Smooth muscle cell (in vitro differentiated cells): ENCODE measurements around the gene THBD. TPM values are rescaled to one million over a fixed set of nuclear protein-coding genes. Genes with fewer than 3 reads are reported as not detected.

Experiments used
- DNase-seq: peaks from one replicate; lab custom pipeline; 2025; ENCODE audit not compliant: unreplicated experiment; lab: John Stamatoyannopoulos, UW
- H2AFZ ChIP-seq: fragments of 200-600 bp; sonication (generic); 2 replicates; pipeline ENCODE4 v1.6.0; 2016; ENCODE audit warnings: antibody characterized with exemption, low read depth, mild to moderate bottlenecking
- H3F3A ChIP-seq: fragments of 200-600 bp; sonication (generic); 2 replicates; pipeline ENCODE4 v1.6.0; 2017; ENCODE audit warnings: antibody characterized with exemption, low read depth
- H3K27ac ChIP-seq: fragments of 200-600 bp; sonication (generic); 2 replicates; pipeline ENCODE4 v1.5.1; 2016; ENCODE audit warnings: low read depth, mild to moderate bottlenecking
- H3K27me3 ChIP-seq: fragments of 200-600 bp; sonication (generic); 2 replicates; pipeline ENCODE4 v1.6.1; 2016; ENCODE audit warnings: low read depth, mild to moderate bottlenecking
- H3K36me3 ChIP-seq: fragments of 200-600 bp; sonication (generic); 2 replicates; pipeline ENCODE4 v1.5.1; 2016; ENCODE audit warnings: low read depth
- H3K4me1 ChIP-seq: fragments of 200-600 bp; sonication (generic); 2 replicates; pipeline ENCODE4 v1.5.1; 2016; ENCODE audit warnings: low read depth
- H3K4me2 ChIP-seq: fragments of 200-600 bp; sonication (generic); 2 replicates; pipeline ENCODE4 v1.6.0; 2016; ENCODE audit warnings: mild to moderate bottlenecking
- H3K4me3 ChIP-seq: fragments of 200-600 bp; sonication (generic); 2 replicates; pipeline ENCODE4 v1.5.1; 2016; ENCODE audit warnings: mild to moderate bottlenecking
- H3K79me2 ChIP-seq: fragments of 200-600 bp; sonication (generic); 2 replicates; pipeline ENCODE4 v1.6.0; 2016; ENCODE audit warnings: low read depth, mild to moderate bottlenecking
- H3K9ac ChIP-seq: fragments of 200-600 bp; sonication (generic); 2 replicates; pipeline ENCODE4 v1.6.0; 2016; ENCODE audit warnings: low read depth
- H3K9me3 ChIP-seq: fragments of 200-600 bp; sonication (generic); replicated peaks from 2 replicates; pipeline ENCODE4 v1.5.1; 2016; ENCODE audit warnings: low read depth
- H4K20me1 ChIP-seq: fragments of 200-600 bp; sonication (generic); 2 replicates; pipeline ENCODE4 v1.6.0; 2016; ENCODE audit warnings: low read depth
- CTCF ChIP-seq: fragments of 200-600 bp; sonication (generic); IDR thresholded peaks from 2 replicates; pipeline ENCODE4 v1.5.1; 2017; ENCODE audit warnings: borderline replicate concordance, mild to moderate bottlenecking, antibody characterized with exemption; ENCODE audit not compliant: insufficient read depth, poor library complexity, severe bottlenecking
- WGBS: methylation state at CpG from one replicate; pipeline ENCODE4 v1.1.7; 2016; ENCODE audit warnings: low lambda C conversion rate; 5-methylcytosine and 5-hydroxymethylcytosine counted together
- polyA plus RNA-seq: library from polyadenylated mRNA; unstranded; fragments of >200 nt; fragmentation: Nextera tagmentation; extraction: Ambion mirVana; gene quantifications from 2 replicates; pipeline ENCODE4 v1.2.1, GENCODE V29; 2016
- total RNA-seq: library from RNA; depleted of rRNA; stranded (reverse); fragments of >200 nt; gene quantifications from 2 replicates; pipeline ENCODE4 v1.2.3, GENCODE V29; 2014

The THBD gene
- total and polyA plus RNA-seq, 2 experiments from 2014 or later: 9.9 to 10.0 TPM

DNA sequence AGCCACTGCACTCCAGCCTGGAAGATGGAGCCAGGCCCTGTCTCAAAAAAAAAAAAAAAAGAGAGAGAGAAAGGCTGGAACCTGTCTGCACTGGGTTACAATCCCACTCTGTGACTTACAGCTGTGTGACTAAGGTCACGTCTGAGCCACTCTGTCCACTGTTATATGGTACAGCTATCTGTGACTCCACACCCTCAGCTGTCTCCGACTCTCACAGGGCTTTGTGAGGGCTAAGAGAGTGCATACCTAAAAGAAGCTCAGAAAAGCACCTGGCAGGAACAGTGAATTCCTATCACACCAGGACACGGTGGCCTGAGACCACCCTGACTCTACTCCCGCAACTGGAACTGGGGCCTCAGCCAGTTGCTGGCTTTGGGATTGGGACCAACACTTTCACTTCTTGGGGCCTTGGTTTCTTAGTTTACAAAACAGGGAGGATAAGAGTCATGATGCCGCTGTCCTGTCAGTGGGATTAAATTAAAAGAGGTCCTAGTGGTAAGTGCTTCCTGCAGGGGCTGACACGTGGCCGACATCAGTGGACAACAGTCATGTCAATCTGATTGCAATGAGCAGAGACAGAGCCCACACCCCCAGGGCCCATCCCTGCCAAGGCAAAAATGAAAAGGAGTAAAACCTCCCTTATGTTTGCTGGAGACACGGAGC, 42.4 kb upstream of the THBD start:
- no peak for DNase-seq
- H3K4me3 ChIP-seq: no peak overlapping the region
- no peak overlapping the region for H3K27ac ChIP-seq
- H3K4me2 ChIP-seq: no peak overlapping the region
- no peak overlapping the region for H2AFZ ChIP-seq
- H3K4me1 ChIP-seq: no peaks in the 10 kb centered on the region
- no peaks in the 10 kb centered on the region for H3K79me2 ChIP-seq
- 70% methylated on average over 8 of the region's 8 CpGs for WGBS
- no peaks in the 10 kb centered on the region for H3F3A ChIP-seq
- H3K9ac ChIP-seq: no peak overlapping the region
- H4K20me1 ChIP-seq: no peaks in the 10 kb centered on the region
- TF ChIP-seq CTCF: no peak
- H3K36me3 ChIP-seq: no peaks in the 10 kb centered on the region
- H3K27me3 ChIP-seq: no peaks in the 10 kb centered on the region
- H3K9me3 ChIP-seq: no peaks in the 10 kb centered on the region

GRCh38 chr20:23090878-23091277, 41.4 kb upstream of the THBD start:
- Histone ChIP-seq H2AFZ (no peak overlapping the region), H3K9ac (no peak overlapping the region), H3K4me1 (no peaks in the 10 kb centered on the region), H3K9me3 (no peaks in the 10 kb centered on the region), H4K20me1 (no peaks in the 10 kb centered on the region), H3K79me2 (no peaks in the 10 kb centered on the region), H3K4me3 (no peak overlapping the region), H3F3A (no peaks in the 10 kb centered on the region), H3K27me3 (no peaks in the 10 kb centered on the region), H3K36me3 (no peaks in the 10 kb centered on the region), H3K27ac (no peak overlapping the region), H3K4me2 (no peak overlapping the region)
- 94% methylated on average over 4 of the region's 4 CpGs for WGBS
- DNase-seq: no peak
- no peak for TF ChIP-seq CTCF

GRCh38 chr20:23090147-23090546, 40.7 kb upstream of the THBD start:
- Histone ChIP-seq H3K4me1 (no peaks in the 10 kb centered on the region), H3K27me3 (no peaks in the 10 kb centered on the region), H3K9ac (no peak overlapping the region), H3K27ac (no peak overlapping the region), H3F3A (no peaks in the 10 kb centered on the region), H3K4me2 (no peak overlapping the region), H4K20me1 (no peaks in the 10 kb centered on the region), H3K9me3 (no peaks in the 10 kb centered on the region), H3K4me3 (no peak overlapping the region), H2AFZ (no peak overlapping the region), H3K36me3 (no peaks in the 10 kb centered on the region), H3K79me2 (no peaks in the 10 kb centered on the region)
- WGBS: 59% methylated on average over 6 of the region's 6 CpGs
- DNase-seq: no peak
- no peak for TF ChIP-seq CTCF

- DNase-seq: no peak
- Histone ChIP-seq H3K9me3 (no peaks in the 10 kb centered on the region), H3K27ac (no peak overlapping the region), H3K4me3 (no peak overlapping the region), H3K79me2 (no peaks in the 10 kb centered on the region), H2AFZ (no peak overlapping the region), H3K27me3 (no peaks in the 10 kb centered on the region), H3K4me1 (no peaks in the 10 kb centered on the region), H3K9ac (no peak overlapping the region), H4K20me1 (no peaks in the 10 kb centered on the region), H3K4me2 (no peak overlapping the region), H3F3A (no peaks in the 10 kb centered on the region), H3K36me3 (no peaks in the 10 kb centered on the region)
- over 99% methylated on average over 8 of the region's 8 CpGs for WGBS
- TF ChIP-seq CTCF: no peak
Measured at GRCh38 chr20:23088866-23089265, 39.4 kb upstream of the THBD start.
